DOHH2 (cell line): ENCODE measurements around the gene RPTOR.

Source experiments
- EZH2phosphoT487 ChIP-seq: fragments of 200-600 bp; sonication (generic); IDR thresholded peaks from 2 replicates; pipeline ENCODE4 v1.6.1; 2017; ENCODE audit warnings: borderline replicate concordance, mild to moderate bottlenecking, antibody characterized with exemption, low read length, moderate library complexity, mixed read lengths
- TF ChIP-seq, protein P1 (sequence below): fragments of 200-600 bp; sonication (generic); IDR thresholded peaks from one replicate; pipeline ENCODE4 v1.5.1; 2014; ENCODE audit warnings: antibody characterized with exemption, mild to moderate bottlenecking, low read depth, low read length; ENCODE audit not compliant: poor library complexity, severe bottlenecking

DNA sequence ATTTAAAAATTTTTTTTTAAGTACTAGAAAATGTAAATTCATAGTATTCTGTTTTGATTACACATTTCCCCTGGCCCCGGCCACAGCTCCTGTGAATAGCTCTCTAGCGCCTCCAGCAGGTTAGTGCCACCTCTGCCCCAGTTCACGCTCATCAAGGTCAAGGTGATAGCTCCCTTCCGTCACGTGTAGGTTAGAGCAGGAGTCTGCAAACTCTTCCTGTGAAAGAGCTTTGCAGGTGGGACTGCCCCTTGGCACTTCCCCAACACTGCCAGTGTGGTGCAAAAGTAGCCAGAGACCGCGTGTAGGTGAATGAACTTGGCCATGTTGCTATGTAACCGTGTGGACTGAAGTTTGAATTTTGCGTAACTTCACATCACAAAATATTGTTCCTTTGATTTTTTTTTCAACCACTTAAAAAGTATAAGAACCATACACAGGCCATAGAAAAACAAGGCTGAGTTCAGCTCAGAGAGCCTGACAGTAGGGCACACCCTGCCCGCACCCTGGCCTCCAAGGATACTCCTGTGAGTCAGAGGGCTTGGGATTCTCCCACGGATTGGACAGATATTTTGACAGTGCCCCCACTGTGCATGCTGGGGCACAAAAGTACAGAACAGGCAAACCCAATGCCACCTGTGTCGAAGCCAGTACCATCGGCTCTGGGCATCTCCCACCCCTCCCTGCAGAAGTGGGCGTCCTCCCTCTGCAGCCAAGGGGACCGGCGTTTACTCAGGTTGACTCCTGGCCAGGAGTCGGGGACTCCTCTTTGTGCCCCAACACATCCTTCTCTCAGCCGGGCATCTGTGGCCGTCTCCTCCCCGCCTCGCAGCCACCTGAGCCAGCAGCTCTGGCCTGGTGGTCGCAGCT is 355.0 kb downstream of the RPTOR start:
- TF ChIP-seq, protein P1, sequence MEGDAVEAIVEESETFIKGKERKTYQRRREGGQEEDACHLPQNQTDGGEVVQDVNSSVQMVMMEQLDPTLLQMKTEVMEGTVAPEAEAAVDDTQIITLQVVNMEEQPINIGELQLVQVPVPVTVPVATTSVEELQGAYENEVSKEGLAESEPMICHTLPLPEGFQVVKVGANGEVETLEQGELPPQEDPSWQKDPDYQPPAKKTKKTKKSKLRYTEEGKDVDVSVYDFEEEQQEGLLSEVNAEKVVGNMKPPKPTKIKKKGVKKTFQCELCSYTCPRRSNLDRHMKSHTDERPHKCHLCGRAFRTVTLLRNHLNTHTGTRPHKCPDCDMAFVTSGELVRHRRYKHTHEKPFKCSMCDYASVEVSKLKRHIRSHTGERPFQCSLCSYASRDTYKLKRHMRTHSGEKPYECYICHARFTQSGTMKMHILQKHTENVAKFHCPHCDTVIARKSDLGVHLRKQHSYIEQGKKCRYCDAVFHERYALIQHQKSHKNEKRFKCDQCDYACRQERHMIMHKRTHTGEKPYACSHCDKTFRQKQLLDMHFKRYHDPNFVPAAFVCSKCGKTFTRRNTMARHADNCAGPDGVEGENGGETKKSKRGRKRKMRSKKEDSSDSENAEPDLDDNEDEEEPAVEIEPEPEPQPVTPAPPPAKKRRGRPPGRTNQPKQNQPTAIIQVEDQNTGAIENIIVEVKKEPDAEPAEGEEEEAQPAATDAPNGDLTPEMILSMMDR, result peak; percentile 84
- TF ChIP-seq EZH2phosphoT487, result no peak
